GM18909 (cell line): ENCODE measurements around the gene YEATS2.
A peak's percentile ranks its signal among the peaks of the same experiment; 100 is the strongest.

Source experiments
- ATAC-seq: cut with Tn5 transposase; IDR thresholded peaks from one replicate; pipeline ENCODE4 v1.9.1; 2021; ENCODE audit warnings: mild to moderate bottlenecking; ENCODE audit not compliant: unreplicated experiment, poor library complexity

YEATS2 gene

DNA sequence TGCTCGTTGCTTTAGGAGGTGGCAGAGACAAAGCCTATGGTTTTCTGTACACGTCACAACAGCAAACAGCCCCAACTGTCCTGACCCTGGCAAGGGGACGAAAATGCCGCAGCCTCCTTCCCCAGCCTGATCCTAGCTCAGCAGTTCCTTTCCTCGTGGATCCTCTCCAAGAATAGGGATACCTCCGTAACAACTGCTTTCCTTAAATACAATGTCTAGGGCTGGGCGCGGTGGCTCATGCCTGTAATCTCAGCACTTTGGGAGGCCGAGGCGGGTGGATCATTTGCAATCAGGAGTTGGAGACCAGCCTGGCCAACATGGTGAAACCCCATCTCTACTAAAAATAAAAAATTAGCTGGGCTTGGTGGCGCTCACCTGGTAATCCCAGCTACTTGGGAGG, 110.8 kb downstream of the YEATS2 start:
- ATAC-seq = no peak

DNA sequence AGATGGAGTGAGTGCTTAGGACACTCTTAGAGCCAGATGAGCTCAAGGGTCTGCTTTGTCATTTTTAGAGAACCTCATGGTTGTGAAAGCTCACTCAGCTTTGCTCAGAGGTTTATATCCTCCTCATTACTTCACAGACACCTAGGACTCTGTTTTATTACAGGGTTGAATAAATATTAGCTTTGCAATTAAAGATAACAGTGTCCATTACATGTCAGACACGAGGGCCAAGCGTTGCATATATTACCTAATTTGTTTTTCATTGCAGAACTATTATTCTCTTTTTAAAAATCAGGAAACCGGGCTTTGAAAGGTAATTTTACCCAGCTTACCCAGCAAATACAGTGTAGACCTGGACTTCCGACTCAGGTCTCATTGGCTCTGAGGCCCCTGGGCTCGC, 111.7 kb downstream of the YEATS2 start:
- no peak for ATAC-seq

DNA sequence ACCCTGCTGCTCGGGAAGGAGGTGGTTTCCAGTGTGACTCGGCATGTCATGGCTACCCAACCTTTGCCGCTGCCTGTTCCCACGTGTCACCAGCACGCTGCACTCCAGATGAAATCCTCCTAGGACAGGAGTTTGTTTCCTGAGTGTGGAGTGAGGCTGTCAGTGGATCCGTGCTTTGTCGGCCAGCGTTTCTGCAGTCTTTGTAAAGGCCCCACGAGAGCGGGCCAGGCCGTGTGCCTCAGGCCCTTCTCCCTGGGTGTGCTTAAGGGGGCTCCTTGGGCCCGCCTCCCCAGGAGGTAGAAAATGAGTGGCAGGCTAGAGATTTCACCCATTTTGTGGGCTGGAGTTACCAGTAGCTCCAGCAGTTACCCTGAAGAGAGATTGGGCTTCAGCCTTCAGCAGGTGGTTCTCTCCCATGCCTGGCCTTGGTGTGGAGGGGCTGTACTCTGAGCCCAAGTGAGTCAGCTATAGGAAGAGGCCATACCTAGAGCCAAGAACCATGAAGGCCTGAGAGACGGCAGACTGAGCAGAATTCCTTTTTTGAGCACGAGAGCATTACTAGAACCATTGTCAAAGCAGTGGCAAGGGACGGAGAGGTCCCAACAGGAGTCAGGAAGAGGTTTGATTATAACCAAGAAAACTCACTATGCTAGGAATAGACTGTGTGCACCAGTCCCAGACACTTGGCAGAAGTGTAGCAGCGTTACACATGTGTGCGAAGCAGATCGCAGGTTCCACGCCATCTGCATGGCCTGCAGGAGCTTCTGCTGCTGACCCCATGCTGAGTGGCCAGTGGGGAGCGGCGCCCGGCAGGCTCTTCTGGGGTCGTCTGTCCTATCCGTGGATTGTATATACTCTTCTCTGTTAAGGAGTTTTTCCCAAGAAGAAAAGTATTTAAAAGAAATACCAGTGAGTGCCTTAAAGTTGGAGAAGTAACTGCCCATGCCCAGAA, 113.3 kb downstream of the YEATS2 start:
- ATAC-seq = no peak

DNA sequence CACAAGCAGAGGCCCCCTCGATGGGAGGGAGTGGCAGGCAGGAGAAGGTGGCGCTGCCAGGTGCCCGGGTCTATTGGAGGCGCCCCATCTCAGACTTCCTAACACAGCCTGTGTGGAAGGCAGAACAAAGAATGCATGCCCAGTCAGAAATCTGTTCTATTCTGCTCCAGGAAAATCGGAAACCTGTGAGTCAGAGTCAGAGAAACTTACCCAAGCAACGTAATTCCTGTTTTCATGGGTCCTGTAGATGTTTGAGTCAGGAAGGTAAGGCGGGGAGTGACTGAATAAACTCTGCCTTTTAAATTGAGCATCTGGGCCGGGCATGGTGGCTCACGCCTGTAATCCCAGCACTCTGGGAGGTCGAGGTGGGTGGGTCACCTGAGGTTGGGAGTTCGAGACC, 114.0 kb downstream of the YEATS2 start:
- no peak for ATAC-seq

DNA sequence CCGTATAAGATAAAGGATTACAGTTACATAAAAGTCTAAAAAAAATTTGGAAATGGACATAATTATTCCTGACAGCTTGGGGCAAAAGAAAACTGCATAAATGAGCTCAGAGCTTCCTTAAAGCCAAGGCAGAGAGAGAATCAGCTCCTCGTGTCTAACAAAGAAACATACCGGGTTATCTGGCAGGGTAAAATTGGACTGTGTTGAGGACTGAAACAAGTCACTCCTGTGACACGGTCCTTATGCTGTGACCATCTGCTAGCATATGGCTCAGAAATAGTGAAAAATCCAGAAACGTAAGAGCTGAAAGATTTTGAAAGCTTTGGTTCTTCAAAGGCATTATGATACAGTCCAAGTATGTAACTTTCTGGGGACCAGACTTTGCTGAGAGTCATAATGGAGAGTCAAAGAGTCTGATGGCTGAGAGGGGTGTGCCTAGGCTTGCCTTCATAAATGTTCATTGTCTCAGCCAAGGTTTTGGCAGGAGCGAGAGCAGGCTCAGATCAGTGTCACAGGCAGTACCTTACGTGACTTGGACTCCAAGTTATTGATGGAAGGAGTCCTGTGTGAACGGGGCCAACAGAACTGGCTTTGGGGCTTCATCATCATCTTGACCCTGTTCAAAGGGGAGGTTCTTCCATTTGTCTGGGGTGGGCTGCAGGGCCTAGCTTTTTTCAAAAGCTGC, 115.3 kb downstream of the YEATS2 start:
- no peak for ATAC-seq

DNA sequence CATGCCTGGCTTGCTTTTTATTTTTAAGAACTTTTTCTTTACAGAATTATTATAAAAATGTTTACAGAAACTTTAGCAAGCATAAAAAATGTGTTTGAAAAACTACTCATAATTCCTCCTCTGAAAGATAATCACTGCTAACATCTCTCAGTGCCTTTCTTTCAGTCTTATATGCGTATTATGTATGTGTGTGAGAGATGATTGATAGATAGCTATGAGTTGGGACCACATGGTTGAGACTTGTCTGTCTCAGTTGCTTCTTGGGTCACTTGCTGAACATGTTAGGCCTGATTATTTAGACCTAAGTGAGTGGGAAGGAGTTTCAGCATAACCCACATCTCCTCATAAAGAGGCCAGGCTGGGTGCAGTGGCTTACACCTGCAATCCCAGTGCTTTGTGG, 116.6 kb downstream of the YEATS2 start:
- no peak for ATAC-seq

DNA sequence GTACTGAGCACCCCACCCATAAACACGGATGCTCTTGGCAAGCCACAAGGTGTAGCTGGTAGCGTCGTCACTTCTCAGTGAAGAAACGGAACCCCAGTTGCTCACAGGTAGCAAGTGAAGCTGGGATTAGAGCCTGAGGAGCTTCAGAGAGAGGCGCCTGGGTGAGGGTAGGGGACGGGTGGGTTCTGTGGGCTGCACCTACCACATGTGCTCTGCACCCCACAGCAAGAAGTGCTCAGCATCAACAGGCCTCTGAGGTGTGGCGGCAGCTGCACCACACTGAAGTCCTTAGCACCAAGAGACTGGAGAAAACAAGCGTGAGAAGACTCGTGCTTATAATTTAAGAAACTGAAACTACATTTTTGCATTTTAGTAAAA, 118.0 kb downstream of the YEATS2 start:
- ATAC-seq = no peak

DNA sequence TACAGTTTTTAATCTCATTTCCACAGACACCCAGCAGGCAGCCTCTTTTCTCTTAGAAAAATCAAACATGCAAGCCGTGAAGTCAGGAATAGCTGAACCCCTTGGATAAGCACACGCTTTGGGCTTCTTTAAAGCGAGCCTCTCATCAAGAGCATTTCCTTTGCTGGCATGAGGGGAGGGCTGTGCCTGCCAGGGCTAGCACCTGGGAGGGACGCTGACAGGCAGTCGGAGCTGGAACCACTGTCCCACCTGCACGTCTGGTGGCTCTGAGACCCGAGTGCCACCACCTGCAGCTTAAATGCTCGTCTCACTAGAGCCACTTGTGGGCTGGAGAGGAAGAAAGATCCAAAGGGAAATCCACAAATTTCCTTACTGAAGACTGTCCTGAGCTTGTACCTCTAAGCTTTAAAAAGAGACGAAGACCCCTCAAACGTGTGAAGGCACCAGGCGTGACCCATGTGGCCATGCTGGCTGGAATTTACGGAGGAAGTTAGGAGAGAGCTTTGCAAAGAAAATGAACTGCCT, 118.4 kb downstream of the YEATS2 start:
- ATAC-seq = no peak

DNA sequence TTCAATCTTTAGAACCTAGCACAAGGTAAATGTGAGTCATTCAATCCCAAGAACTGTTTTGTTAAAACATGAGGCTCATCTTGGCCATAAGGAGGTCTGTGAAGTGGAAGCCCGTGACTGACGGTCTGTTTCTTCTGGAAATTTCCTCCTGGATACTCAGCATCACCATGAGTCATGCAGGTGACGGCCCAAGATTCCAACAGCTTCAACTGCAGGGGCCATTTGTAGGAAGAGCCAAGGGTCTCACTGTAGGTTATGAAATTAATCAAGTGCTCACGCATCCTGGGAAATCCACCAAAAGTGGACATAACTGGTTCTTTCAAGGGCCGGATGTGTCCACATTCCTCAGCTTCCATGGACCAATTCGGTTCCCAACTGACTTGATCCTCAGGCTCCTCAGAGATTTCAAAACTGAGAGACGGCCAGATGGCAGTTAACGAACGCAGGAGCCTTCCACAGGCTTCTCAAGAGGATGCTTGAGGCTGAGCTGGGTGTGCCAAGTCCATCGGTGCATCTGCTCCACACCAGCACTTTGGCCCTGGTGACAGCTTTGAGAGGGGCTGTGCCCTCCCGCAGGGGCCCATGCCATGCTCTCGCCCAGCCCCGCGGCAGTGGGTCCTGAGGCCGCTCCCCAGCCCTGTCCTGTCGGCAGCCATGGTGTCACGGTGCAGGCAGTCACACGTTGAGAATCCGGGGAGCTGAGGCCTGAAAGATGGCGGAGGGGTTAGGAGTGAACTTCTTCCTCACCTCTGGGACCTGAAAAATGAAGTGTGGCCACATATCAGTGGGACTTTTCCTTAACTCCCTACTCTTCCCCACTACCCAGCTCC, 119.3 kb downstream of the YEATS2 start:
- ATAC-seq = no peak

DNA sequence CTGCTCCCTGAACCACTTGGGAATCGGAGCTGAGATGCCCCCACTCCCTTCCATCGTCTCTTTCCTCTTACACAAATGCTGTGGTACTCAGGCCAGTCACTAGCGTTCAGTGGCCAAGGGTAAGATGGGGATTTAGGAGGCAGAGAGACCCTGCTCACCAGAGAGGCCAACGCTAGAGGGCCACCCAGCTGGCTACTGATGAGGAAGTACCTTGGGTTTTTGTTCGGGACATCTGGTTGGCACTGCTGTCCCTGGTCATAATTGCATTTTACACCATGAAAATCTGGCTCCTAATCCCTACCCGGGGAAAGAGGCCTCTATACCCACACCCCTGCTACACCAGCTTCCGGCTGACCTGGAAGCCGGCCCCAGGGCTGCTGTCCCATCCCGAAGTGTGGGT, 120.0 kb downstream of the YEATS2 start:
- ATAC-seq = no peak

DNA sequence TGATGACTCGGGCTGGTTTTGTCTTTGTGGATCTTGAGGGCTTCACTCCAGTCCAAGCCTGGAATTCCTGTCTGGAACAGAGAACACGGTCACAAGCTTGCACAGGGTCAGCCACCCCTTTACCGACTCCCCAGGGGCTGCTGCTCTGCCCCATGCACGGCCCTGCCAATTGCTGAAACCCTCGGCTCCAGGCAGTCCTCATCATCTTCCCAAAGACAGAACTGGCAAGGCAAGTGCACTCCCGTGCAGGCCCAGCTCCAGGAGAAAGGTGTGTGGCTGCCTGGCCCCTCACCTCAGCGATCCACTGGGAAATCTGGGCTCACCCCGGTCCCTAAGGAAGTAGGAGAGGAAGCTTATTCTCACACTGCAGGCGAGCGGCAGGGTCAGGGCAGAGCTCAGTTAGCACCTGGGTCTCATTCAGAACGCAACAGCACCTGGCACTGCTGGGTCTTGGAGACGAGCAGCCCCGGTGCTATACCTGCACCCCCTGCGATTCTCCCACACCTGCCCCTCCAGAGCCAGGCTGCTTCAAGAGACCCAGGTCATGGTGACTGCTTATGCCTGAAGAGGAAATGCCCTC, 120.5 kb downstream of the YEATS2 start:
- ATAC-seq = no peak

DNA sequence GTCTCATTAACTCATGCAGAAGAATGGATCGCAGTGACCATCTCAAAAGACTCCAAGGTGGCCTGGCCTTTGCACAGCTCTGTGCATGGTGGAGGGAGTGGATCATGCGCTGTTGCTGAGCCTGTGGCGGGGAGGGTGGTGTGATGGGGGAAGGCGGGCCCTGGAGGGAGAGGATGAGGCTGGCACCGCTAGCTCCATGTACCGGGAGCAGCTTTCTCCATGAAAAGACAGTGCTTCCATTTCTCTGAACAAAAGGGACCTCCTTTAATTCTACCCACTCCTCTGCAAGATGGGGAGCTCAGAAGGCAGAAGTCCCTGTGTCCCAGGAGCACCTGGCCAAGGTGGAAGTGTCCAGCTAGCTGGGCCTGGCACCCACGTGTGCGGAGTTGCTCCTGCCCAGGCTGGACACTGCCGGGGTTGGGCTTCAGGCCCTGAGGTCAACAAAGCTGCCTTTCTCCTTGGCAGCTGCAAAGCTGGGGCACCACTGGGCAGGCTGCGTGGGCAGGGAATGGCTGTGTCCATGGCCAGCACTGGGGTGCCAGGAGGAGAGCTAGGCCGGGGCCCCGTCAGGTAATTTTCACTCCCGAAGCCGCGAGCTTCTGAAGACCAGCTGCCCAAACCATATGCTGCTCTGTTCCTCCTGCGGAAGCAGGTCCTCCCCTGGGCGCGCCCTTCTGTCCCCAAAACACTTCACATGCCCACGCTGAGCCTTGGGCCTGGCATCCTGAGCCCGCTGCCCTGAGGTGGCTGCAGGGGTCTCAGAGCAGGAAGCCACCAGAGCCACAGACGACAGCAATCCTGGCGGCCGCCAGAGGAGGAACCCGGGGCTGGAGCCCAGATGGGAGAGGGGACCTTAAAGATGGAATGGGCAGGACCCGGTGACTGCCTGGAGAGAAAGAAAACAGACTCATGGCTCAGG, 121.4 kb downstream of the YEATS2 start:
- ATAC-seq = no peak

DNA sequence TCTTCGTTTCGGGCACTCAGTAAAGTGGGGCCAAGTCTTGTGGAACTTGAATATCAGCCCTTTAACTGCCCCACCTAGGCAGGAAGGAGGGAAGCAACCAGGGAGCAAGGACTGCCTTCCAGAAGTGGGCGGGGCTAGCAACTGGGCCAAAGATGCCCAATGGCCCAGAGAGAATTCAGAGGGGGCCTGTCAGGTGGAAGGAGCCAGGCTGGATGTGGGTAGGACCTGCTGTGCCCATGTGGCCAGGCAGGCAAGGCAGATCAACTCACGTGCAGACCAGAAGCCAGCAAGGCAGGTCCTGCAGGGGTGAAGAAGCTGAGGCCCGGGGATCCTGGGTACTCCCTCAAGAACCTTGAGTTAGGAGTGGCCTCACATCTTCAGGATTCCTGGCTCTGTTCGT, 122.2 kb downstream of the YEATS2 start:
- no peak for ATAC-seq

DNA sequence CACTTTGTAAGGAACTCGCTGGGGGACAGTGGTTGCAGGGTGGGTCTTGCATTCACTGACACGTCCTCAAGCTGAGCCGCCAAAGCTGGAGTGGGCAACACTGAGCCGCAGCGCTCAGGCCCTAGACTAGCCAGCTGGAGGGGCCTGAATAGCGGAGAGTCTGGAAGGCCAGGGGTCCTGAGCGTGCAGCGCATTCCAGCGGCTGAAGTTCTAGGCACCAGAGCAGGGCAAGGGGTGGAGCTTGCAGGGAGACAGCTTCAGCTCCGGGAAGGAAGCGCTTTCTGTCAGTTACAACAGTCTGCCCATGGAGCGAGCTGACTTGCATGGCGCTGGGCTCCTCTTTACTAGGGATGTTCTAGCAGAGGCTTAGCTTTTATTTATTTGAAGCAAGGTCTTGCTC, 125.0 kb downstream of the YEATS2 start:
- no peak for ATAC-seq

DNA sequence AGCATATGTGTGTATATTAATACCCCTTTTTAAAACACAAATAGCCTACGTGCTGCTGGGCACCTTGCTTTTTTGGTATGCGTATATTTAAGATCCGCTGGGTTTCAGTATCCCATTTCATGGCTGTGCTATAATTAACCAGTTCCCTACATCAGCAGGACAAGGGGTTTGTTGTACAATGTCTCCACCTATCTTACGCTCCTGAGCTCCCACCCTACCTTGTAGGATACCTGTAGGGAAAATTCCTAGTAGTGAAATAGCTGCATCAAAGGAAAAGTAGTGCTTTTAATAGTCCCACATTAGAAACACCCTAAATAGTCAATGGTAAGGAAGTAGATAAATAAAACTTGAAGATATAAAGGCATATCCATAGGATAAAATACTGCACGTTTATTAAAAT, 126.4 kb downstream of the YEATS2 start:
- no peak for ATAC-seq

DNA sequence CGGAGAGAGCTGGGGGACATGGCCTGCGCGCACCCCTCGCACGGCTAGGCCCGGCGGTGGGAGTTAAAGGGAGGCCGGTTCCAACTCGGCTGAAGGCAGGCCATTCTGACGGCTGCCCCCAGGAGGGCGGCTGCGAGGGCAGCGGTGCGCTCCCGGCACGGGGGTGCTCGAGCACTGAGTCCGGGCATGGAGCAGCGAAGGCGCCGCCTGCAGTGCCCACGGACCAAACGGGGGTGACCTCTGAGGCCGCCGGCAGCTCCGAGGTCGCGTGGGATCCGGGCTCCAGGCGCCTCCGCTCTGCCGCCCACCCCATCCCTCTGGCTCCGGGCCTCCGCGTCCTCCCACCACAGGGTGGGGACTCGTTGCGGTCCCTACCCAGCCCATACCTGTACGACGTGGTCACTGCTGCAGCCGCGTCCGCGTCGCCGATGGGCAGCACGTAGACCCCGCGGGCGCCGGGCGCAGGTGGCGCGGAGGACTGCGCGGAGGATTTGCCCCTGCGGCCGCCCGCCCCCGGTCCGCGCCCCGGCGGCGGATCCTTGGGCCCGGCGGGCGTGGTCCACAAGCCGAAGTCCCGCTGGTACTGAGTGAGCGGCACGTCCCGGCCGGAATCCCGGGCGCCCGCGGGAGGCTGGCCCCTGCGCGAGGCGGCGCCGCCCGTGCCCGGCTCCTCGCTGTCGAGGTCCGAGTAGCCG, 127.3 kb downstream of the YEATS2 start:
- ATAC-seq = peak; percentile 31

DNA sequence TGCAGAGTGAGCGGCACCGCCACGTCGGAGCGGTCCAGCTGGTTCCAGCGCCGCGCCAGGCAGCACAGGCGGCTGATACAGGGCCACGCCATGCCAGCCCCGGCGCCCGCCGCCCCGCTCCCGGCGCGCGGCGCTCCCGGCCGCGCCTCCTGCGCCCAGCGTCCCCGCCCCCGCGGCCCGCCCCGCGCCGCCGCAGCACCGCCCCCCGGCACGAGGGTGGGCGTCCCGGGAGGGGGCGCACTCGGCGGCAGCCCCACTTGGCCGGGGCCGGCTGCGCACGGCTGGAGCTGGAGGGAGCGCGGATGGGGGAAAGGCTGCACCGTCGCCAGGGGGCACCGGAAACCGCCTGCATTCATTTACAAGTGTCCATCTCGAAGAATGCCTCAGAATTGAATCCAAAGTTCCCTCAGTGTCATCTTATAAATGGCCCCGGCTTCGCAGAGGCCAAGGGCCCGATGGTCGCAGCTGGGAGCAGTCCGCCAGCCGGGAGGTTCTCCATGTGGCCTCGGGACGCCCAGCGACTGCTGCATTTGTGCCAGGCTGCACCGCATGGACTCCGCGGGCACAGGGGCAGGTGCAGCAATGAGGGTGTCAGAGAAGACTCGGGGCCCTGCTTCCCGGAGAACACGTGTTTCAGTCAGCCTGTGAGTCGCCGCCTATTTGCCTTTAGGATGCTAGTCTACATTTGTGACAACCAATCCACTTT, 128.0 kb downstream of the YEATS2 start, which contains the start of gene MAP6D1:
MAP6D1 (minus strand) TSS at position 122 of the 706 bp plus-strand sequence; CDS start at position 92, 30 bp downstream.
- ATAC-seq = peak; percentile 62
